Epithelial cell of prostate (primary cell): ENCODE data around the gene OCA2.
"Not testable (repeated sequence)": the region's sequence is repeated elsewhere in the genome, so short reads cannot be mapped to it uniquely, and the experiment has no call there.

ENCODE experiments used
- DNase-seq: peaks from one replicate; pipeline ENCODE4 v3.0.0-alpha.2; 2011; ENCODE audit warnings: low read depth, low spot score
- H3K27ac ChIP-seq: fragments of 450-650 bp; 2 replicates; pipeline ENCODE4 v1.5.1; 2017; ENCODE audit warnings: mild to moderate bottlenecking

Gene OCA2

DNA sequence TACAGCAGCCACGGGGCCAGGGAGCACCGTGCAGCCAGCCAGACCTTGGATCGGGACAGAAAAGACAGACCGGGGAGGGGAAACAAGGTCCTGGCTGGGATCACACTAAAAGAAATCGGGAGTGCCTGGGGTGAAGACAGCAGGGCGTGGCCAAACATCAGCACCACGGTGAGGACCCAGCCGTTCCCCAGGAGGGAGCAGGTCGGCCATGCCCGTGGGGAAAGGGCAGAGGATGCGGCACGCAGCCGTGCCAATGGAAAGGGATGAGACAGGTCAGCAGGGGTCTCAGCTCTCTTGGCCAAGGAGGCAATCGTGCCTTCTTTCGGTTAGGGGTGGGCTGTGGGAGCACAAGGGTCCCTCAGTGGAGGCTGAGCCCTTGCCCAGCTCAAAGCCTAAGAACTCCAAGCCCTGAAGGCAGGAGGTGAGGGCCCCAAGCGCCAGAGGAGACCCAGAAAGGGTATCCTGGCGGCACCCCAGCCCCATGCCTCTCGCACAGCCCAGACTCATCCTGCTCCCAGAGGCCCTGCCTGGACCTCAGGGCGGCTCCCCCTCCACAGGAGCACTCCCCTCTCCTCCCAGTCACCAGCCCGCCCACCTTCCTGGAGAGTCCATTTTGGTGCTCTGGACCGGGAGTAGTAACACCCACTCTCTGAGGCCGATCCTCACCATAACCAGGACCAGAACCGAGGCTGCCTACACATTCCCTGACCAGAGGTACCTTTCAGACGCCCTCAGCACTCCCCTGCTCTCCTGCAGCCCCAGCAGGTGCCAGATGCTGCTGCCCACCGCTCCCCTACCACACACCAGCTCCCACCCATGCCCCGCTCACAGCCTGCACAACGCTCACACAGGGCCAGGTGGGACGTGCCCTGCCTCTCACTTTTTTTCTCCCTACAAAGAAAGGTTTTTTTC, 23.2 kb upstream of the OCA2 start:
- no peak for DNase-seq
- H3K27ac ChIP-seq: peak overlapping the region; percentile 59

DNA sequence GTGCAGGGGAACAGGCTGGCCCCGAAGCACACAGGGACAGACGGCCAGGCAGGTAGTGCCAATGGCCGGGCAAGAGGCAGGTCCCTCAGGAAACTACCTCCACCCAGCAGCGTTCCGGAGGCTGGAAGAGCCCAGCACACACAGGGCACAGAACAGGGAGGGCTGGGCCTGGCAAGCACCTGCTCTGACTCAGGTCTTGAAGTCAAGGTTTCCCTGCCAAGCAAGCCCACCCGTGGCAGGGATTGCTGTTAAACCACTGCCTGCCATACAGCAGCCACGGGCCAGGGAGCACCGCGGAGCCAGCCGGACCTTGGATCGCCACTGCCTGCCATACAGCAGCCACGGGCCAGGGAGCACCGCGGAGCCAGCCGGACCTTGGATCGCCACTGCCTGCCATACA, 22.5 kb upstream of the OCA2 start:
- DNase-seq: not testable (repeated sequence)

DNA sequence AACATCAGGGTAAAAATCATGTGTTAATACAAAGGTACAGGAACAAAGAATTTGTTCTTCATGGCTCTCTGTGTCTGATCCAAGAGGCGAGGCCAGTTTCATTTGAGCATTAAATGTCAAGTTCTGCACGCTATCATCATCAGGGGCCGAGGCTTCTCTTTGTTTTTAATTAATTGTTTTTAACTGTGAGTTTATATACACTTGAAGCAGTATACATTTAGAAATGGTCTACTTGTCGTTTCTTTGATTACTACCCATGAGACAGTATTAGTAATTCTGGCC, 21.2 kb upstream of the OCA2 start:
- no peak overlapping the region for H3K27ac ChIP-seq
- DNase-seq: no peak

More for the DNA sequence above, 22.5 kb upstream of the OCA2 start:
- not testable (repeated sequence) for H3K27ac ChIP-seq

DNA sequence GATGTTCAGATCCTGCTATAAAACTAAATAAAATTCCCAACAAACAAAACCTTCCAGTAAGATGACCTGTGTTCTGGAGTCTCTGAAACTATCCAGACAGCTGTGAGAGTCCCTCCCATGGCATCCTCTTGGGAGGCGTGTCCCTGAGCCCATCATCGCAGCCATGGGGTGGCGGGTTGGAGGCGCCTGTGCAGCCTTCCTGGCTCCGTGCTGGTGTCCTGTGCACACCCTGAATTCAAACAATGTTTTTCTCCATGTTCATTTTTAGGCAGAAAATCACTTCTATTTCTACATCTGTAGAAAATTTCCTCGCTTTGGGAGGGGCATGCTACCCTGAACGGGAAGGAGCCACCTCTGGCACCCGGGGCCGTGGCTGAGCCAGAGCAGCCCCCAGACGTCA, 19.4 kb upstream of the OCA2 start:
- no peak for DNase-seq
- no peak overlapping the region for H3K27ac ChIP-seq

DNA sequence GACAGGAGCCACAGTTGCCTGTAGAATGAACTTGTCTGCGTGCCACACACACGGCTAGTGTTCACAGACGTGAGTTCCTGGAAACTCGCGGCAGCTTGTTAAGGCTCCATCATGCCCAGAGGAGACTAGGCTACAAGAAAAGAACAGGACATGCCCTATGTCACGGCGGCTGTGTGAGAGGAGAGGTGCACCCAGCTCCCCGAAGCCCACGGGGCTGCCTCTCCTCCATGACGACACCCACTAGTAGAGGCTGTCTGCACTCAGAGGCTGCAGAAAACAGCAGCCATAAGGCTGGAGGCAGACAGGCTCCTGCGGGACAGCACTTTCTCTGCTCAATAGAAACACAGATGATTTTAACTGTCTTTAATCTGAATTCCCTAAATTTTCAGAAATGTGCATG, 19.0 kb upstream of the OCA2 start:
- DNase-seq: no peak
- no peak overlapping the region for H3K27ac ChIP-seq

DNA sequence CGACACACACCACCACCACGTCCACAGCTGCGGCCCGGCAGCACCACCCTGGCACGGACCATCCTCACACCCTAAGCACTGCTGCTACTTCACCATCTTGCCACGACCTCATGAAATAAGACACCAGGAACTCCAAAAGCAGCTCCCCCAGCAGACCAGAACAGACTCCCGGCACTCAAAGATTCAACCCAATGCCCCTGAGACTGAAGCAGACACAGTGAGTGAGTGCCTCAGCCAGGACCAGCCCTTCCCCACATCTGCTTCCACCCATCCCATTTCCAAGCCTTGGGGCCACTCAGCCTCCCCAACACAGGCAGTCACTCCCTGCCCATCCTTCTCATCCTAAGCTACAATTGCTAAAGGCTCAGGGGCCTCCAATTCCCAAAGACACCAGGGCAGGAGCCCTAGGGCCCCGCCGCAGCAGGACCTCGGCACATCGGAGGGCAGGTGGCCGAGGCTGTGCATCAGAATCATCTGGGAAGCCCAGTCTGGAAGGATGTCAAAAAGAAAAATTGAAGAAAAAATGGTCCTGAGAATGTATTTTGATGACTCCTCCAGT, 18.4 kb upstream of the OCA2 start:
- DNase-seq: no peak
- no peak overlapping the region for H3K27ac ChIP-seq

DNA sequence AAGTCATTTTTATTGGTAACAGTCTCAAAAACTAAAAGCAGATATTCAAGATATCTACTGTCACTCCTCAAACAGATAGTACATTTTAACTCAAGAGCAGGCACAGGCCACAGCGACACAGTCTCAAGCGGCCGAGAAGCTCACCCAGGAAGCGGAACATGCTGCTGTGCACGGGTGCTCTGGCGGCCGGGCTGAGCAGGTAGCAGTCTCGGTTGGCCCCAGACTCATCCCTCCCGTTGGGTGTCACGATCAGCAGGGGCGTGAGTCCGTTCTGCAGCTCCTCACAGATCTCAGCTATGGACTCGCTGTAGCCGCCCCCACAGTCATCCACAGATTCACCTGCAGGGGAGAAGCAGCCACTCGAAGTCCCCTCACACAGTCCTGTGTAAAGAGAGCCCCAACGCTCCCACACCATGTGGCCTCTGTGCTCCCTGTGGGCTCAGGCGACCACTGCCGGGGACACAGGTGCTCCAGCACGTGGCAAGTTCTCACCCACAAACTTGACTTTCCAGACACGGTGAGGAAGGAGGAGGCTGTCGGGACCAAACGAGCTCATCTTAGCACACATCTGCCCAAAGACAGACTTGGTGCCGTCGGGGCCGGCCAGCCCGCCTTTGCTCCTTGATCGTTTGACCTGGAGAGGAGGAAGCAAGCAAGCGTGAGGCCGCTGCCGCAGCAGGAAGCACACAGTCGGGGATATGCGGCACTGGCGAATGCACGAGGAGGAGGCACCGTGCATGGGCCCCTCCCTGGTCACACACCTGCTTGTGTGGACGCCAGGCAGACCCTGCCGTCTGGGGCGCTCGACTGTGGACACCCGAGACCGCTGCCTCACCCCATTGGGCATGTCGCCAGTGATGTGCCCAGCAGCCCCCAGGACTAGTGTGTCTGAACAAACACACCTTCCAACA, 17.7 kb upstream of the OCA2 start:
- no peak overlapping the region for H3K27ac ChIP-seq
- no peak for DNase-seq

DNA sequence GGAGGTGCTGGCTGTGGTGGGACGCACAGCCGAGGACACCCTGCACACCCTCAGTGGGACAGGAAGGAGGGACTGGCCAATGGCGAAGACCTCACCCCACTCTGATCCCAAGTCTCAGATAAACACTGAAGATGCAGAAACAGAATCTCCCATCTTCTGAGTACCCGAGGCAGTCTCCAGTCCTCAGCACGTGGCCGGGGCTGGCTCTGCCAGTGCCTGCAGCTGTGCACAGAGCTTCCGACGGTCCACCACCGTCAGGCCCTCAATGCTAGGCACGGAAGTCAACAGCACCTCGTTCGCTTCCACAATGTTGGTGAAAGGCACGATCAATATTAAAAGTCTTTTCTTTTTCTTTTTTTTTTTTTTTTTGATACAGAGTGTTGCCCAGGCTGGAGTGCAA, 16.8 kb upstream of the OCA2 start:
- no peak for DNase-seq
- no peak overlapping the region for H3K27ac ChIP-seq

DNA sequence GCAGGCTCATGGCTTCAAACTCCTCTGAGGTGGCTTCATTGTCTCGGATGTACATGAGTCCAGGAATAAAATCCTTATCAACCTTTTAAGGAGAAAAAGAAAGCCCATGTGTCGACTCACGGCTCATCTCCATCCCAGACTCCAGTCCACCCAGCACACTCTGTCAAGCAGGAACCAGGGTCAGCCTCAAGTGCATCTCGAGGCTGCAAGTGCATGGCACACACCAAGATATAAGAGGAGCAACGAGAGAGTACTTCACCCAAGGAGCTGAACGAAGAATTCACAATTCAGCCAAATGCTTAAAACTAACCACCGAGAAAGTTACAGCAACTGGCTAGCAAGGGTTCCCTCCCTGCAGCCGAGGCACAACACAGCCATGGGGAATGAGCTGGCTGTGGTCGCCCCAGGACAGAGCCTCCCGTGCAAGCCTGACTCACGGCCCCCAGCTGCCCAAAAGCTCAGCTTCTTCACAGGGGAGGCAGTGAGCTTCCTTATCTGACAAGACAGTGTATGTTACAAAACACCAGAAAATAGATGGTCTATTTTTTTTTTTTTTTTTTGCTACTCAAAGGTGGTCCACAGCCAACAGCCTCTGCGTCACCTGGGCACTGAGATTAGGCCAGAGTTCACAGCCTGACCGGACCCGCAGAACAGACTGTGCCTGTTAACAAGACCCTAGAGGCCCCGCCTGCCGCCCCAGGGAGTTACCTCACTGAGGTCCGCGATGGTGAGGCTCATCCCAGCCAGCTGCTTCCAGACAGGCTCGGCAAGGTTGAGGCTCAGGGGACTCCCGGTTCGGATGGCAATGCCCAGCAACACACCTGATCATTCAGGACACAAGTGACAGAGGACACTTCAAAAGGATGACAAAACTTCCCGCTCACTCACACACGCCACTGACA, 15.9 kb upstream of the OCA2 start:
- no peak for DNase-seq
- H3K27ac ChIP-seq: no peak overlapping the region

DNA sequence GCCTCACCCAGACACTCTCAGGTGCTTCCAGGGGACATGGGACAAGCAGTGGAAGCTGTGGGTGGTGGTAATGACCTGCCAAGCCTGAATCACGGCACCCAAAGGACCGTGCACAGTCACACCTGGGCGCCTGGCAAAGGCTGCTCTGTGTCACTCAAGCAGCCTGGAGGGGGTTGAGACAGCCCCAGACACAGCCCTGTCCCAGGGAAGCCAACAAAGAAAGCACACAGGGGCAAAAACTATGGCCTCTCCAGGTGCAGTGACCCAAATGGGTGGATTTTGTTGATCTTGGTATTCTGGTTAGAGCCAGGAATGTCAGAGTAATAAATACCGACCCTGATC, 15.0 kb upstream of the OCA2 start:
- no peak for DNase-seq
- H3K27ac ChIP-seq: no peak overlapping the region

DNA sequence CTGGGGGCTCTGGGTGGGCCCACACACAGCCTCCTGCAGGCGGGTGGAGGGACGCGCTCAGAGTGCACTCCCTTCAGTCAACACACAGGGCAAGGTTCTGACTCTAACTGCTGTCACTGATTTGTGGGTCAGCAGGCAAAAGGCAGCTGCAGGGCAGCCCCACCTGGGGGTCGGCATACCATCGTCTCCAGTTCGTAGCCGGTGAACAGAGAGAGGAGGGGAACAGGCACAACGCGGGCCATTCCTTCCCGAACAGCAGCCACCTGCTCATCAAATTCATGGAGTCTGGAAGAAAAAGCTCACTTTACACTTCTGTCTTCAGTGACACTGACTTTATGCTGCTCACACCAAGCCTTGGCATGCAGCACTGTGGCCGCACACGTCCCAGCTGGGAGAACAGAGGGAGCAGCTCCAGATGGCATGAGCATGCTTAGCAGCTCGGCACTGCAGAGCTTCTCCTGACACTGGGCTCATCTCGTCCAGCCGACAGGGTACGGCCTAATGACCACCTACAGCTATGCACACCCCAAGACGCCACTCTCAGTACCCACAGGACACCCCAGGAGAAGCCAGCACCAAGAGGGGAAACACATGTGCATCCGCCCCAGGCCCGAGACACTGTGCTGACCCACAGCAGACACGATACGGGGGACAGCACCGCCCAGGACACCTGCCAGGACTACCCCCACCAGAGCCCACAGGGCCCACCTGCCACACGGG, 14.4 kb upstream of the OCA2 start:
- no peak for DNase-seq
- no peak overlapping the region for H3K27ac ChIP-seq

DNA sequence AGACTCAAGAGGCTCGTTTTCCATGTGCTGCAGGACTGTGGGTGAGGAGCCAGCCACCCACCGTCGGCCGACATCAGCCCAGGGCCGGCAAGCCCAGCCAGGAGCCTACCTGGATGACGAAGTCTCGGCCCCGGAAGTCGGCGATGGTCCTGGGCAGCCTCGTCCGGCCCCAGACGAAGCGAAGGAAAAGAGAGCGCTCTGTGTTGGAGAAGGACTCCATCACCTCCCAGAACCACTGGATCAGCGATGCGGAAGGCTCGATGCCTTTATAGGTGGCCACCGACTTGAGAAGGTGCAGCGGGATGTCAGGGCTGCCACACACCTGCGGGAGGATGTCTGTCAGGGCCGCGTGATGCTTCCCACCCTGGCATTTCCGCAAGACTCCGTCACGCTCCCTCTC, 13.8 kb upstream of the OCA2 start:
- no peak for DNase-seq
- no peak overlapping the region for H3K27ac ChIP-seq

DNA sequence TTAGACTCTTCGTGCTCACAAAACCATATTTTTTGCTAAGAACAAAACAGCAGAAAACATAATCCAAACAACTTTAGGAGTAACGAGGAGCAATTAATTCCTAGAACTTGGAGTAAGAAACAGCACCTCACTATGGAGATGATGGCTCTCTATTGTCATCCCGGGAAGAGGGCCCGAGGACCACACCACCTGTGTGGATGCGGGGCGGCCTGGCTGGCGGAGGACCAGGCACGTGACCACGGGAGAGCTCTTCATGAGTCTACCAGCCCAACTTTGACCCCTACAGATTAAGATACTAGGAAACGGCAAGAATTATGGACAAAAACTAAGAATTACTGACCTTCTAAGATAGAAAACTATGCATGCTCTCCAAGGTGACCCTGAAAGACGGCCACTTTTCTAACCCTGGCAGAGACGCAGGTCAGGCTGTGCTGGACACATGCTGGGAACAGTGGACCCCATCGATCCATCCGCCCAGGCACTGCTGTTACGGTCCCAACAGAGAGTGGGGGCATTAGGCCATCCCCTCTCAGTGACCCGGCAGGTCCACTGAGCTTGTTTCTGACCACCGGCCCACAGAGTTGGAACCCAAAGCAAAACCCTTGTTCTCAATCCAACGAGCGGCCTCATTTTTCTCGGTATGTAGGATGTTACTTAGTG, 13.1 kb upstream of the OCA2 start:
- H3K27ac ChIP-seq: no peak overlapping the region

DNA sequence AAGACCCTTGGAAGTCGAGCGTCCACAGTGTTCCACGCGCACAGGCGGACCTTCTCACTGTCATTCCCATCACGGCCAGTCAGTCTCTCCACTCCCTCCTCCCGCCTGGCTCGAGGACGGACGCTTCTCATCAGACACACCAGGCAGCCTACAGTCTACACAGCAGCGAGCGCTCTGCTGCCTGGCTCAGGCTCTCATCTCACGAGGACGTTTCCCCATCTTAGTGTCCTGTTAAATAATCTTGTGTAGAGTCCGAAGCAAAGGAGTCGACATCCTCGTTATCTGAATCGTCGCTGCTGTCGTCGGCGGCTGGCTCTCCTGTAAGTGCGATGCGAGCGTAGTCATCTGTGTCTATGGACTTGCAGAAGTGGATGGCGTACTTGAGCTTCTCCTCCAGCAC, 12.4 kb upstream of the OCA2 start:
- no peak overlapping the region for H3K27ac ChIP-seq
- DNase-seq: no peak

More for the DNA sequence above, 13.1 kb upstream of the OCA2 start:
- DNase-seq: no peak

DNA sequence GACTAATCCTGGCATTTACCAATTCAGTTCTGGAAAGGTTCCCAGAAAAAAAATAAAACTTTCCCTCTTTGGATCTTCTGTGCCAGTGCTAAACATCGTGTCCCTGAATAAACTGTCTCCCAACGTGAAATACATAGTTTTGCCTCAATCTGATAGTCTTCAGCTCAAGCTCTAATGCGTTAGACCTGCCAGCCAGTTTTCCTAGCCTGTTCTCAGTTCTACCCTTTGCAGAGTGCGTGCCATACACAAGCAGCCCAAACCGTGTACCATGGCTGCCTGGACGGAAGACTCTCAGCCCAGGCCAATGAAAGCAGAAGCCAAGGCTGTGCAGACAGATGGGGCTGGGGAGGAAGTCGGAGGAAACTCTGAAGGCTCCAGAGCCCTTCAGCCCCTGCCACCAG, 11.4 kb upstream of the OCA2 start:
- no peak overlapping the region for H3K27ac ChIP-seq

DNA sequence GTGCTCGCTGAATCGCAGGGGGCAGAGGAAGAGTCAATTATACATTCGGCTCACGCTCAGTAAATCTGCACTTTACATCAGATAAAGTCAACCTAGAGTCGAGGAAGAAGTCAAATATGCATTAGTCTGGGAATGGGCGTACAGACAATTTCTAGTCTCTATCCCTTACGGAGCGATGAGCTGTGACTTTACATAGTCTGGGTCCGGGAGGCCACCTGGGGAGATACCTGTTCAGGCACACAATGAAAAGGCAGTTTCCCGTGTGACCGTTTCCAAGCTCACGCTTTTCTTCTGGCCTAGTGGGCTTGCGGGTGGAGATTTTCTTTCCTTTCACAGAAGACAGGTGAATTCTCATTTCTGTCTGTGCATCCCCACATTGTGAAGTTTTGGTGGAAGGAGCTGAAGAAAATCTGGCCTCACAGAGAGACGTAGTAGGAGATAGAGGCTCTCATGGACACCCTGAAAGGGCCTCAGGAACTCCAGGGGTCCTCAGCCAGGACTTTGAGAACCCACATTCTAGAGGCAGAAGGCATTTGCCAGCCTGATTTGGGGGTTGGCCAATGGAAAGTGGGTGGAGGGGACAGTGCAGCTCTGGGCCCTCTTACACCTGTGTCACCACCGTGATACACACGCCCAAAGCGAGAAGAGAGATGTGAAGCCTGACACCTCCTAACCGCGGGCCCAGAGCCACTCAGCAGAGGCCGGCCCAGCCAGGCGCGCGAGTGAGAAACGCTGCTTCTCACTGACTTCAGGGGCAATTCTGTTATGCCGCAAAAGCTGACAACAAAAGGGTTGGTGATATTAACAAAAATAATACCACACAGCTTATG, 10.7 kb upstream of the OCA2 start:
- H3K27ac ChIP-seq: no peak overlapping the region
- no peak for DNase-seq

More for the DNA sequence above, 11.4 kb upstream of the OCA2 start:
- no peak for DNase-seq

DNA sequence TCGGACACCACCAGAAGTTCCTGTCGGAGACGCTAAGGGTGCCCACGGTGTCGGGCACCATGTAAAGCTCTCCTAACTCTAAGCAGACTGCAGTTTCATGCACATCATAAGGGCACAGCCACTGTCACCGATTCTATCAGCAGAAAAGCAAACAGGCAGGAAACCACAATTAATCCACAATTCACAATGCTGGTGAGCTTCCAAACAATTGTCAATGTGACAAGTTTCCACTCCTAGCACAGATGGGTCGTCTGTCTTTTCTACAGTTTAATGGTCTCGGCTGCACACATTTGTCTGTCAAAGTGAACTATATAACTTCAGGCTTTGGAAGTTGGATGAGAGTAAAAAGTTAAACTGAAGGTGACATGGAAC, 8.8 kb upstream of the OCA2 start:
- DNase-seq: no peak

More for the DNA sequence above, 8.8 kb upstream of the OCA2 start:
- no peak overlapping the region for H3K27ac ChIP-seq
